Right cardiac atrium (tissue), 5 donors: Measurements from ENCODE around the gene KCNK17. TPM values are rescaled to one million over a fixed set of nuclear protein-coding genes. Genes with fewer than 3 reads are reported as not detected.

ENCODE experiments used
- ATAC-seq, 2 donors: fragments of 200-7000 bp; cut with Tn5 transposase; one replicate each; pipeline versions ENCODE4 v1.8.0 to v1.9.1; 2020; ENCODE audit warnings: moderate library complexity in 2 of 2, mild to moderate bottlenecking in 1 of 2
- DNase-seq, 3 donors: peaks; one replicate each; pipeline ENCODE4 v3.0.0-alpha.2; 2020
- H3K27ac ChIP-seq: one replicate; pipeline ENCODE4 v1.5.1; 2013; ENCODE audit warnings: mild to moderate bottlenecking, low read length, control low read depth, moderate library complexity
- H3K27me3 ChIP-seq: one replicate; pipeline ENCODE4 v1.6.1; 2013; ENCODE audit not compliant: control insufficient read depth, insufficient read depth
- H3K4me1 ChIP-seq: one replicate; pipeline ENCODE4 v1.6.1; 2013; ENCODE audit warnings: low read length; ENCODE audit not compliant: control insufficient read depth, insufficient read depth
- H3K4me3 ChIP-seq: one replicate; pipeline ENCODE4 v1.5.1; 2013; ENCODE audit warnings: low read length, control low read depth
- H3K9me3 ChIP-seq: one replicate; pipeline ENCODE4 v1.6.1; 2013; ENCODE audit warnings: low read length; ENCODE audit not compliant: control insufficient read depth
- WGBS: extraction: QIAGEN DNeasy Blood & Tissue Kit; methylation state at CpG from one replicate; pipeline ENCODE4 v1.1.7; 2013; 5-methylcytosine and 5-hydroxymethylcytosine counted together
- intact Hi-C, 4 donors: fragments of 100-400 bp; cut with DNase I; formaldehyde crosslinking; loops; one replicate each; pipeline versions ENCODE4 v1.11.0 to v1.14.0; 2022 to 2023
- polyA plus RNA-seq: library from polyadenylated mRNA; stranded (reverse); fragments of 200-250 nt; gene quantifications from one replicate; pipeline ENCODE4 v1.2.3, GENCODE V29; 2013
- total RNA-seq, 4 donors: library from RNA; stranded (reverse); fragmentation: NEBNext Ultra II Directional; extraction: Animal tissue kit (Norgen Biotek cat#: 25700); gene quantifications; one replicate each; pipeline ENCODE4 v1.2.1, GENCODE V29; 2021
- donor health status: healthy with polysubstance abuse.
- donor health status: DM: no; HTN: yes; CAD: no.
- donor health status: DM: no; HTN: no; CAD: no.
- donor health status: DM: no; HTN: yes; CAD: no; lungs with severe emphysema.
- donor health status: DM: yes; HTN: yes; CAD: no.

Gene KCNK17
- total and polyA plus RNA-seq, 5 donors, result 2.5 to 9.3 (median 3.8) TPM

DNA sequence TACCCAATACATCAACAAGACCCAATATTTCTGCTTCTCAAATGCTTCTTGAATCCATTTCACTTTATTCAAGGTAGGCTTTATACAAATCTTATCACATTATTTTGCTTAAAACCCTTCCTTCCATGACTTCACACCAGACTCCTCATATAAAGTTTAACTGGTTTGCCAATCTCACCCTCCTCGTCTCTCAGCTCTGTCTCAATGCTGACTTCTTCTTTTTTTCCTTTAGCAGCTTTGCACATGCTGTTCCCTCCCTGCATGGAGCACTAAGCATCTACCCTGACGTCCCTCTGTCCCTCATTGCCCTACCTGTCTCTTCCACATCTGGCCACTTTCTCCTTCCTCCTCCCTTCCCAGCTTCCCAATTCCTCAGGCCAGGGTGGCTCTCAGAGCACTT lies 31.4 kb downstream of the KCNK17 start:
- ATAC-seq (no peak), DNase-seq (no peak)
- H3K4me1 ChIP-seq, result no peaks in the 10 kb centered on the region
- intact Hi-C loops, result no loop called here
- no peaks in the 10 kb centered on the region for H3K27me3 ChIP-seq
- H3K27ac ChIP-seq, result no peak overlapping the region
- WGBS, result 48% methylated on average over 2 of the region's 2 CpGs
- H3K4me3 ChIP-seq, result no peak overlapping the region
- H3K9me3 ChIP-seq, result no peaks in the 10 kb centered on the region

DNA sequence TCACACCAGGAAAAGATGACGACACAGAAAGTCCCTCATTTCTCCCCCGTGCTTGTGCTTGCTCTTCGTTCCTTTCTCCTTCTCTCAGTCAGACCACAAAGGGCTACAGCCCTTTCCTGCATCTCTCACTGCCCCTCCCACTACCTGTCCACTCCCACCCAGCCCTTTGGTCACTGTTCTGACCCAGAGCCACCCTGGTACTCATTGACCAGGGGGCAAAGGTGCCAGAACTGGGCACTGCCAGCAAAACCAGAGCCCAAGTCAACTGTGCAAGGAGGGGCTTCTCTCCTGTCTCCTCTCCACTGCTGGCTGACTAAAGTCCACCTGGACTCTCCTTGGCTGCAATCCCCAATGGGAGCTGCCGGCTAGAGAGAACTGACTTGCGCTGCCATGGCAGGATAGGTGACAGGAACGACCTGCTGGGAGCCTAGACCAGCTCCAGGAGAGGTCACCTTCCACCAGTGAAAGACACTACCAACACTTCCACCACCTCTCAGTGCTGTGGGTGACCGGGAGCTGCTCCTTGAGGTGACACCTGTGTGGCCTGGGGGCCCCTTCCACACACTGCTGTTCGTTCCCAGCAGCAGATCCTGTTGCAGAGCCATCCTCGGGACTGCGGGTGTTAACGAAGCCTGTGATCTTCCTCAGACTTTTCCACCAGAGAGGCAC lies 32.8 kb downstream of the KCNK17 start:
- H3K4me1 ChIP-seq, result no peaks in the 10 kb centered on the region
- H3K4me3 ChIP-seq, result no peak overlapping the region
- DNase-seq, result no peak
- H3K27ac ChIP-seq, result no peak overlapping the region
- 73% methylated on average over 11 of the region's 11 CpGs for WGBS
- H3K27me3 ChIP-seq, result no peaks in the 10 kb centered on the region
- intact Hi-C loops, result no loop called here
- ATAC-seq, result no peak
- H3K9me3 ChIP-seq, result no peaks in the 10 kb centered on the region

DNA sequence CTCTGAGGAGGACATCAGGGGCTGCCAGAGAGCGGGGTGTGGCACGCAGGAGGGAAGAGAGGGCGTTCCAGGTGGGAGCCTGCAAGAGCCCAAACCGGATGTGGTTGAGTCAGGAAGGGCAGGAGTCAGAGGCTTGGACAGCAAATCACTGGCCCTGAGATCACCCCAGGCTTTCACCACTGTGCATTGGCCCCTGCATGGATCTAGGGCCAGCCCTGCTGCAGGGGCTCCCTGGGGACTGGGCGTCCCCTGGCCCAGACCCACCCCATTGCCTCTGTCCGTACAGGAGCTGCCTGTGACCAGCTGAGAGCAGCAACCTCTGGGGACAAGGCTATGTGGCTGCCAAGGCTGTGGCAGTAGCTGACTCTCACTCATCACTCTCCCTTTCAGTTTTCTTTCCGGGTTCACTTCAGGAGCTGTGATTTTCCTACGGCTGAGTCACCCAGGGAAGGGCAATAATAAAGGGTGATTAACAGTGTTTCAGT lies 33.9 kb downstream of the KCNK17 start:
- DNase-seq, result peak; percentile 58 to 69 (median 68)
- no peaks in the 10 kb centered on the region for H3K9me3 ChIP-seq
- no peaks in the 10 kb centered on the region for H3K27me3 ChIP-seq
- intact Hi-C loops, result no loop called here
- 45% methylated on average over 8 of the region's 8 CpGs for whole genome bisulfite sequencing
- H3K4me3 ChIP-seq, result no peak overlapping the region
- no peak overlapping the region for H3K27ac ChIP-seq
- H3K4me1 ChIP-seq, result no peaks in the 10 kb centered on the region
- ATAC-seq, result peak; percentile 53 to 71

DNA sequence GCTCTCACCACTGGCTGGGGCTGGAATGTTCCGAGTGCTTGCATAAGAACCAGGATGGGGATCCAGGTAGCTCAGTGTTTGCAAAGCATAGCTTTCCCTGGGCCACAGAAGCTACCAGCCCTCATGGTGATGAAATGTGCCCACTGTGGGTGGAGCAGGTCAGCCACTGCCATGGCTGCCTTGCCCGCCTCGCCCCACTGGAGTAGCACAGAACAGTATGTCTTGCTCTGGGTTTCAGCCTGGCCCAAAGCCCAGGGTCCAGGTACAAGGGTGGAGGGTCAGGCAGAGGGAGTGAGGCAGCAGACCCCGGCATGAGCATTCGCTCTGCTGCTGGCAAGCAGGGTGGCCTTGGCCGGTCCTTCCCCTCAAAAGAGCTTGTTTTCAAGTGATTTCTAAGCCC lies 34.7 kb downstream of the KCNK17 start:
- no peak for ATAC-seq
- 89% methylated on average over 6 of the region's 6 CpGs for WGBS
- no peaks in the 10 kb centered on the region for H3K27me3 ChIP-seq
- H3K27ac ChIP-seq, result no peak overlapping the region
- intact Hi-C loops, result no loop called here
- no peak for DNase-seq
- H3K9me3 ChIP-seq, result no peaks in the 10 kb centered on the region
- no peaks in the 10 kb centered on the region for H3K4me1 ChIP-seq
- no peak overlapping the region for H3K4me3 ChIP-seq

DNA sequence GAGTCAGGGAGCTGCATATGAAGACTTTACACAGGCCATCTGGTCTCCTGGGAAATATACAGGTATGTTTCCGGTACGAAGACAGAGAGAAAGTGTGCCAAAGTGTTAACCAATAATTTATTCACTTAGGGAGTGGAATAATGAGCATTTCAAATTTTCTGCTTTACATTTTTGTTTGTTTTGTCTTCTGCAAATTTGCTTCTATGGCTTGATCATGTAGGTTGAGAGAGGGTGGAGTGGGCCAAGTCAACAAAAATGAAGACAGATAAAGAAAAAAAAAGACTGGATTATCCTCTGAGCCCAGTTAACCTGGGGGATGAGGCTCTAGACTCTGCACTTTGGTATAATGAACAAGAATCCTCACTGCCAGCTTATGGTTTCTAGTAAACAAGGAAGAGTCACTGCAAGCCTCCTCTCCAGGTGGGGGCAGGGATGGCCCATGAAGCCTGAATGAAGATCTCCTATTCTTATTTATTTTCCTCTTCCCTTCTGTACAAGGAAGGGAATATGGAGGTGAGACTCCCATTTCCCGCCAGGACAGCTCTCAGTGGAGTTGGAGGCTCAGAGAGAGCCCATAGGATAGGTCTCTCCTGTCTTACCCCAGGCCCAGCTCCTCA lies 37.7 kb downstream of the KCNK17 start:
- no peaks in the 10 kb centered on the region for H3K27me3 ChIP-seq
- no peaks in the 10 kb centered on the region for H3K4me1 ChIP-seq
- H3K27ac ChIP-seq, result no peak overlapping the region
- ATAC-seq (no peak), DNase-seq (no peak)
- no peak overlapping the region for H3K4me3 ChIP-seq
- intact Hi-C loops, result no loop called here
- 78% methylated on average over 3 of the region's 3 CpGs for WGBS
- no peaks in the 10 kb centered on the region for H3K9me3 ChIP-seq

DNA sequence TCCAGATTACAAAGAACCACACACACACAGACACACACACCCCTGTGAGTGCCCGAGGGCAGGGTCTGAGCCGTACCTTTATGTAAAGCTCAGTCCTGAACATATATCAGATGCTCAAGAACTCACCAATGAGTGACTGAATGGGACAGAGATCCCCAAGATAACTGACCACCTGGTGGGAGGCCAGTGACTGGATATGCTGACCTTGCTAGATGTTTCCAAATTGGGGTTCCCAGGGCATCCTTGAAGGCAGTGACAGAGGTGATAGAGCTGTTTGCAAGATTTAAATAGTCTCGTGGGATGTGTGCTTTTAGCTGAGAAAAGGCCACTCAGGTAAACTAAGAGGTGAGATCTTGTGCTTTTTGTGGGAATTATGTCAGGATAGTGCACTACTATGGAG lies 39.3 kb downstream of the KCNK17 start:
- ATAC-seq (no peak), DNase-seq (no peak)
- H3K4me3 ChIP-seq, result no peak overlapping the region
- no peaks in the 10 kb centered on the region for H3K4me1 ChIP-seq
- no peaks in the 10 kb centered on the region for H3K9me3 ChIP-seq
- WGBS, result 80% methylated on average over 3 of the region's 3 CpGs
- no peak overlapping the region for H3K27ac ChIP-seq
- H3K27me3 ChIP-seq, result no peaks in the 10 kb centered on the region
- intact Hi-C loops, result no loop called here

DNA sequence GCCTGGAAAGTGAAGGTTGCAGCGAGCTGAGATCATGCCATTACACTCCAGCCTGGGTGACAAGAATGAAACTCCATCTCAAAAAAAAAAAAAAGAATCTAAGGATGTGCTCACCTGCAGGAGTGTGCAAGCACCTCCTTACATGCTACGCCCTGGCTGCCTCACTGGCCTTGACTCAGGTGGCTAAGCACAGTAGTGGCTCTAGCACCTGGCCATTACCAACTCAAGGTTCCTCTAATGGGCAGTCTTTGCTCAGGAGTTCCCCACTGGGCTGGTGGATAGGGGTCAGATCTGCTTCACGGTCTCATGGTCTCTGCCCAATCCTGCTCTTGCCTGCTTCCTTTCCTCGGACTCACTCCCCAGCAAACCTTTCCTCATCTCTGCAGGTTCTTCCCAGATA lies 39.7 kb downstream of the KCNK17 start:
- Histone ChIP-seq H3K27me3 (no peaks in the 10 kb centered on the region), H3K4me3 (no peak overlapping the region), H3K4me1 (no peaks in the 10 kb centered on the region), H3K9me3 (no peaks in the 10 kb centered on the region), H3K27ac (no peak overlapping the region)
- ATAC-seq, result no peak
- DNase-seq, result no peak
- WGBS, result 63% methylated on average over 4 of the region's 4 CpGs
- intact Hi-C loops, result no loop called here

DNA sequence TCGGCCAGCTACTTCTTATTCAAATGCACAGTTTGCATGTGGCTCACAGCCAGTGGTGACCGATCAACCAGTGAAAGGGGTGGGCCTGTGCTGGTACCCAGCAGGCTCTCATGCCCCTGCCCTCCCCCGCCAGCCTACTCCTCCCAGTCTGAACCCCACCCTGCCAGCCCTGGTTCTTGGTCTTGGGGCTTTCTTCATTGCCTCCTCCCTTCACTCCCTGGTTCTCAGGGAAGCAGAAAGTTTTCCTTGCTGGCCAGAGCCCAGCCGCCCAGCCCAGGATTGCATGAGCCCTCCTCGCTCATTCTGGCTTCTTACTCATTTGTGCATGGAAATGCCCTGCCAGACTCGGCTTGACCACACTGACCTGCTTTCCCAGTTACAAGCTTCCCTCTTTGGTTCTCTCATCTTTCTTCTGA lies 40.8 kb downstream of the KCNK17 start:
- H3K27ac ChIP-seq, result no peak overlapping the region
- DNase-seq (peak in 1 of 3 donors; percentile 52), ATAC-seq (peak; percentile 43 to 50)
- H3K4me3 ChIP-seq, result no peak overlapping the region
- no peaks in the 10 kb centered on the region for H3K4me1 ChIP-seq
- H3K27me3 ChIP-seq, result no peaks in the 10 kb centered on the region
- intact Hi-C loops, result no loop called here
- WGBS, result 56% methylated on average over 6 of the region's 6 CpGs
- no peaks in the 10 kb centered on the region for H3K9me3 ChIP-seq

DNA sequence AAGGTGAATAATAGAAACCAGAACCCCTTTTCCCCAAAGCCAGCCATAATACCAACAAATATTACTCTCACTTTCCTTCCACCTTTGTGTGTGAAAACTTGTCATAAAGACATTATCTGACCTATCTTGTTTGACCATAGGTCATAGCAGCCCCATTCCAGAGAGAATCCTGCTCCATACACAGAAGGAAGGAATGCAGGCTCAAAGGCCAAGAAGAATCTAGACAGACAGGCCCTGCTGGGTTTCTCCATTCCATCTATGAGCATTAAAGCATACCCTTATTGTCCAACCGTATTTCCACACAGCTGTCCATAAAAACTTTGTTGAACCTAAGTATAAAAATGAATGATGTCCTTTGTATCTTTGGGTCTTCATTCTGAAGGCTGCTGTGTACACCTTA lies 44.3 kb downstream of the KCNK17 start:
- Histone ChIP-seq H3K27me3 (no peaks in the 10 kb centered on the region), H3K27ac (no peak overlapping the region), H3K4me1 (no peaks in the 10 kb centered on the region), H3K9me3 (no peaks in the 10 kb centered on the region), H3K4me3 (no peak overlapping the region)
- intact Hi-C loops, result no loop called here
- no peak for DNase-seq
- 82% methylated on average over 1 of the region's 1 CpG for WGBS
- ATAC-seq, result no peak

DNA sequence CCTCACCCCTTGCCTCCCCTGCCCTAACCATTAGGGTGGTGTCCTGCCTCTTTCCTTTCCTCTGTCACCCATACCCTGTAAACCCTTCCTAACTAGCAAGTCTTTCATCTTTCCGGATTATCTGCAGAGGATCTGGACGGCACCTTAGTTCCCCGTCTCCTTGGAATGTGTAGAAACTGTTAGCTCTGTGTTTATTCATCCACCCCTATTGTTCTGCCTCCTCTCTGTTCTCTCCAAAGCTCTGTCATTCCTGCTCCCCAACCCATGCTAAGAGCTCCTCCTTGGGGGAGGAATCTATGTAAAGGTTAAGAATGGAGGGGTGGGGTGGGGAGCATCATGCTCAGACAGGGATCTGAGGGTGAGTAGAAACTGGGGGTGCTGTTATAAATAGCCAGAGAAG lies 45.5 kb downstream of the KCNK17 start:
- Histone ChIP-seq H3K27me3 (no peaks in the 10 kb centered on the region), H3K27ac (no peak overlapping the region), H3K4me1 (no peaks in the 10 kb centered on the region), H3K9me3 (no peaks in the 10 kb centered on the region), H3K4me3 (no peak overlapping the region)
- DNase-seq (no peak), ATAC-seq (no peak)
- intact Hi-C loops, result no loop called here
- whole genome bisulfite sequencing, result 74% methylated on average over 3 of the region's 3 CpGs

DNA sequence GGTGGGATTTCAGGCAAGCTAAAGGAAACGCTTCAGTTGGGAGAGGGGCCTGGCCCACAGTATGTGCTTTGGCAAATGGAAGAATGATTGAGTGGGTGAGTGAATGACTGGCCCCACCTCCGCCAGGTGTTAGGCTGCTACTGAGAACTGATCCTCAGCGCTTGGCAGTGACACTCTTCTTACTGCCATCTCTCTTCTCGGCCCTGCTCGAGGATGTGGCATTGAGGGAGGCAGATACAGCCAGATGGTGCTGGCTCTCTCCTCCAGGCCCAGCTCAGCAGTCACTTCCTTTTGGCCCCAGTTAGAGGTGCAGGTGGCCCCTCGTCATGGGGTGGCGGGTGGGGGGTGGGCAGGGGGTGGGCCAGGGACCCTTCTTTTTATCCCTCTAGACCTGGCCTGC lies 46.0 kb downstream of the KCNK17 start:
- WGBS, result 75% methylated on average over 7 of the region's 7 CpGs
- DNase-seq, result no peak
- Histone ChIP-seq H3K9me3 (no peaks in the 10 kb centered on the region), H3K27me3 (no peaks in the 10 kb centered on the region), H3K4me1 (no peaks in the 10 kb centered on the region), H3K4me3 (no peak overlapping the region), H3K27ac (no peak overlapping the region)
- intact Hi-C loops, result no loop called here
- no peak for ATAC-seq
